CD14-positive monocyte (primary cell): ENCODE measurements around the gene UGT2B7. TPM values are rescaled to one million over a fixed set of nuclear protein-coding genes. Genes with fewer than 3 reads are reported as not detected.

Experiments
- DNase-seq, 3 donors: peaks; one replicate each; pipeline ENCODE4 v3.0.0-alpha.2; 2011 to 2022
- H2AFZ ChIP-seq: 2 replicates; pipeline ENCODE4 v1.6.0; 2012; ENCODE audit warnings: mild to moderate bottlenecking, low read depth, low read length, inconsistent platforms; ENCODE audit not compliant: insufficient read depth, poor library complexity, severe bottlenecking
- H3K27ac ChIP-seq, 2 donors: 1 replicate in 1 of 2; 2 replicates in 1 of 2; pipeline ENCODE4 v1.5.1; 2012 to 2013; ENCODE audit warnings: low read length in 2 of 2, control low read depth in 1 of 2, inconsistent platforms in 1 of 2, low read depth in 1 of 2, mild to moderate bottlenecking in 1 of 2
- H3K27me3 ChIP-seq, 2 donors: one replicate each; pipeline versions ENCODE4 v1.6.0 to v1.6.1; 2011 to 2013; ENCODE audit warnings: low read length in 2 of 2; ENCODE audit not compliant: control insufficient read depth in 2 of 2, insufficient read depth in 2 of 2
- H3K36me3 ChIP-seq, 2 donors: replicated peaks in 1 of 2; 1 replicate in 1 of 2; 2 replicates in 1 of 2; pipeline versions ENCODE4 v1.5.1 to v1.6.1; 2012 to 2013; ENCODE audit warnings: low read length in 2 of 2, control low read depth in 1 of 2, inconsistent platforms in 1 of 2, mild to moderate bottlenecking in 1 of 2; ENCODE audit not compliant: insufficient read depth in 2 of 2, control insufficient read depth in 1 of 2
- H3K4me1 ChIP-seq, 2 donors: 1 replicate in 1 of 2; 2 replicates in 1 of 2; pipeline versions ENCODE4 v1.5.1 to v1.6.1; 2012 to 2013; ENCODE audit warnings: low read length in 2 of 2, control low read depth in 1 of 2, inconsistent platforms in 1 of 2, mild to moderate bottlenecking in 1 of 2, moderate library complexity in 1 of 2; ENCODE audit not compliant: insufficient read depth in 2 of 2, control insufficient read depth in 1 of 2
- H3K4me2 ChIP-seq: replicated peaks from 2 replicates; pipeline ENCODE3; 2012; ENCODE audit warnings: low read length, moderate library complexity, mild to moderate bottlenecking; ENCODE audit not compliant: poor library complexity, severe bottlenecking; ENCODE audit errors: extremely low read depth
- H3K4me3 ChIP-seq, 3 experiments: fragments of 200-600 bp in 1 of 3; sonication (generic) in 1 of 3; replicated peaks in 1 of 3; 1 replicate in 2 of 3; 2 replicates in 1 of 3; pipeline ENCODE4 v1.5.1; 2011 to 2013; ENCODE audit warnings: low read length in 3 of 3, mild to moderate bottlenecking in 3 of 3, control low read depth in 2 of 3, low read depth in 2 of 3, inconsistent platforms in 1 of 3, moderate library complexity in 1 of 3
- H3K79me2 ChIP-seq: 2 replicates; pipeline ENCODE4 v1.6.0; 2012; ENCODE audit warnings: mild to moderate bottlenecking, control low read depth, inconsistent platforms, low read length, moderate library complexity; ENCODE audit not compliant: insufficient read depth
- H3K9ac ChIP-seq: 2 replicates; pipeline ENCODE4 v1.6.0; 2017; ENCODE audit warnings: low read length, mild to moderate bottlenecking; ENCODE audit not compliant: insufficient read depth, poor library complexity, severe bottlenecking
- H3K9me3 ChIP-seq, 2 donors: replicated peaks in 1 of 2; 1 replicate in 1 of 2; 2 replicates in 1 of 2; pipeline versions ENCODE4 v1.5.1 to v1.6.1; 2012 to 2013; ENCODE audit warnings: low read length in 2 of 2, control low read depth in 1 of 2; ENCODE audit not compliant: control insufficient read depth in 1 of 2, insufficient read depth in 1 of 2
- H4K20me1 ChIP-seq: 2 replicates; pipeline ENCODE4 v1.6.0; 2012; ENCODE audit warnings: mild to moderate bottlenecking, low read length, control low read depth, moderate library complexity; ENCODE audit not compliant: insufficient read depth
- H3K27ac Mint-ChIP-seq, 7 donors: one replicate each; pipeline ENCODE4 v1.8.0; 2020; ENCODE audit warnings: mild to moderate bottlenecking in 7 of 7, mixed read lengths in 7 of 7, moderate library complexity in 6 of 7, inconsistent platforms in 2 of 7
- H3K27me3 Mint-ChIP-seq, 3 donors: one replicate each; pipeline ENCODE4 v1.8.0; 2021 to 2022; ENCODE audit warnings: low read depth in 3 of 3, mild to moderate bottlenecking in 3 of 3, mixed read lengths in 3 of 3, moderate library complexity in 3 of 3, inconsistent platforms in 1 of 3
- H3K36me3 Mint-ChIP-seq, 2 donors: one replicate each; pipeline ENCODE4 v1.8.0; 2020; ENCODE audit warnings: mixed read lengths in 2 of 2, inconsistent platforms in 1 of 2, mild to moderate bottlenecking in 1 of 2
- H3K4me1 Mint-ChIP-seq: one replicate; pipeline ENCODE4 v1.8.0; 2020; ENCODE audit warnings: mild to moderate bottlenecking, mixed read lengths
- H3K4me3 Mint-ChIP-seq, 2 donors: one replicate each; pipeline ENCODE4 v1.8.0; 2020; ENCODE audit warnings: mild to moderate bottlenecking in 2 of 2, mixed read lengths in 2 of 2, moderate library complexity in 1 of 2
- H3K9me3 Mint-ChIP-seq, 7 donors: one replicate each; pipeline ENCODE4 v1.8.0; 2020 to 2022; ENCODE audit warnings: mixed read lengths in 7 of 7, mild to moderate bottlenecking in 6 of 7, moderate library complexity in 6 of 7, inconsistent platforms in 2 of 7
- CTCF ChIP-seq: fragments of 200-600 bp; IDR thresholded peaks from one replicate; pipeline ENCODE4 v1.8.0; 2022; ENCODE audit warnings: antibody characterized with exemption, mild to moderate bottlenecking
- WGBS: methylation state at CpG from one replicate; pipeline ENCODE4 v1.1.5; 2013; ENCODE audit warnings: missing lambda C conversion rate; ENCODE audit not compliant: insufficient coverage; 5-methylcytosine and 5-hydroxymethylcytosine counted together
- intact Hi-C, 2 donors: fragments of 100-400 bp; cut with micrococcal nuclease; formaldehyde crosslinking; loops; one replicate each; pipeline versions ENCODE4 v1.15.0 to v1.15.1; 2023
- polyA plus RNA-seq, 3 donors: library from polyadenylated mRNA; depleted of rRNA in 1 of 3; unstranded in 2 of 3; stranded (reverse) in 1 of 3; fragments of 300-500 nt in 2 of 3; fragments of >200 nt in 1 of 3; fragmentation: Illumina TruSeq in 2 of 3; gene quantifications; 1 replicate in 2 of 3; 2 replicates in 1 of 3; pipeline ENCODE4 v1.2.3, GENCODE V29; 2012 to 2021

The UGT2B7 gene
- polyA plus RNA-seq, 3 donors: not detected

- Mint-ChIP-seq H3K9me3 (peaks cover 0 to 3% (median 0%) of the 10 kb centered on the region in 7 donors), H3K27me3 (no peaks in the 10 kb centered on the region), H3K36me3 (no peaks in the 10 kb centered on the region), H3K4me3 (no peak overlapping the region), H3K27ac (no peak overlapping the region), H3K4me1 (no peaks in the 10 kb centered on the region)
- H3K27ac ChIP-seq: no peak overlapping the region
- intact Hi-C loops: no loop called here
- H3K27me3 ChIP-seq: no peaks in the 10 kb centered on the region
- DNase-seq: no peak
- no peaks in the 10 kb centered on the region for H3K79me2 ChIP-seq
- H3K9me3 ChIP-seq: no peaks in the 10 kb centered on the region
- H3K4me3 ChIP-seq: no peak overlapping the region
- no peaks in the 10 kb centered on the region for H4K20me1 ChIP-seq
- H3K36me3 ChIP-seq: no peaks in the 10 kb centered on the region
- no peak overlapping the region for H3K4me2 ChIP-seq
- no peaks in the 10 kb centered on the region for H3K4me1 ChIP-seq
- TF ChIP-seq CTCF: no peak
- H2AFZ ChIP-seq: no peak overlapping the region
- no peak overlapping the region for H3K9ac ChIP-seq
- no CpG with 5 or more reads among the region's 4 CpGs for WGBS
These were observed 57.7 kb downstream of the UGT2B7 start for GRCh38 chr4:69154021-69154420.

GRCh38 chr4:69156913-69157312 lies 60.6 kb downstream of the UGT2B7 start:
- no peaks in the 10 kb centered on the region for H3K27me3 ChIP-seq
- WGBS: 89% methylated on average over 2 of the region's 2 CpGs

More at GRCh38 chr4:69156913-69157312, 60.6 kb downstream of the UGT2B7 start:
- no peak for TF ChIP-seq CTCF
- Mint-ChIP-seq H3K27ac (no peak overlapping the region), H3K9me3 (peaks cover 0 to 3% (median 0%) of the 10 kb centered on the region in 7 donors), H3K4me1 (no peaks in the 10 kb centered on the region), H3K4me3 (no peak overlapping the region), H3K36me3 (no peaks in the 10 kb centered on the region), H3K27me3 (no peaks in the 10 kb centered on the region)
- H4K20me1 ChIP-seq: no peaks in the 10 kb centered on the region
- no peak overlapping the region for H2AFZ ChIP-seq
- DNase-seq: no peak
- H3K9me3 ChIP-seq: no peaks in the 10 kb centered on the region
- H3K27ac ChIP-seq: no peak overlapping the region
- H3K9ac ChIP-seq: no peak overlapping the region
- H3K4me1 ChIP-seq: no peaks in the 10 kb centered on the region
- no peaks in the 10 kb centered on the region for H3K79me2 ChIP-seq
- intact Hi-C loops: no loop called here
- H3K36me3 ChIP-seq: no peaks in the 10 kb centered on the region
- H3K4me3 ChIP-seq: no peak overlapping the region
- no peak overlapping the region for H3K4me2 ChIP-seq

Other genes starting within 250 kb of the UGT2B7 start
- not detected for gene UGT2A3, start 144.7 kb upstream of the UGT2B7 start, polyA plus RNA-seq
- gene UGT2B11, start 118.3 kb downstream of the UGT2B7 start, polyA plus RNA-seq: not detected
- not detected for gene UGT2B28, start 184.0 kb downstream of the UGT2B7 start, polyA plus RNA-seq